ENCODE measurements around the gene TOM1L2.

GRCh38 chr17:17811381-17812210, 160.6 kb downstream of the TOM1L2 start:
- TF ChIP-seq, protein P1, sequence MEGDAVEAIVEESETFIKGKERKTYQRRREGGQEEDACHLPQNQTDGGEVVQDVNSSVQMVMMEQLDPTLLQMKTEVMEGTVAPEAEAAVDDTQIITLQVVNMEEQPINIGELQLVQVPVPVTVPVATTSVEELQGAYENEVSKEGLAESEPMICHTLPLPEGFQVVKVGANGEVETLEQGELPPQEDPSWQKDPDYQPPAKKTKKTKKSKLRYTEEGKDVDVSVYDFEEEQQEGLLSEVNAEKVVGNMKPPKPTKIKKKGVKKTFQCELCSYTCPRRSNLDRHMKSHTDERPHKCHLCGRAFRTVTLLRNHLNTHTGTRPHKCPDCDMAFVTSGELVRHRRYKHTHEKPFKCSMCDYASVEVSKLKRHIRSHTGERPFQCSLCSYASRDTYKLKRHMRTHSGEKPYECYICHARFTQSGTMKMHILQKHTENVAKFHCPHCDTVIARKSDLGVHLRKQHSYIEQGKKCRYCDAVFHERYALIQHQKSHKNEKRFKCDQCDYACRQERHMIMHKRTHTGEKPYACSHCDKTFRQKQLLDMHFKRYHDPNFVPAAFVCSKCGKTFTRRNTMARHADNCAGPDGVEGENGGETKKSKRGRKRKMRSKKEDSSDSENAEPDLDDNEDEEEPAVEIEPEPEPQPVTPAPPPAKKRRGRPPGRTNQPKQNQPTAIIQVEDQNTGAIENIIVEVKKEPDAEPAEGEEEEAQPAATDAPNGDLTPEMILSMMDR (IDR thresholded peaks at IDR 0.05; ENCODE audit: low read depth, low read length, poor library complexity, severe bottlenecking): no peak
- TF ChIP-seq EZH2phosphoT487 (IDR thresholded peaks at IDR 0.05; ENCODE audit: borderline replicate concordance, low read length): no peak
